Loucy (cell line): ENCODE data around the gene SLC17A8.

ENCODE experiments used
- H2AFZ ChIP-seq: fragments of 200-600 bp; sonication (generic); 2 replicates; pipeline ENCODE4 v1.6.0; 2016; ENCODE audit warnings: antibody characterized with exemption, mild to moderate bottlenecking, low read length, moderate library complexity
- H3F3A ChIP-seq: fragments of 200-600 bp; 2 replicates; pipeline ENCODE4 v1.6.0; 2016; ENCODE audit warnings: antibody characterized with exemption, low read depth, mild to moderate bottlenecking
- H3K27me3 ChIP-seq: fragments of 200-600 bp; sonication (generic); 2 replicates; pipeline ENCODE4 v1.6.1; 2014; ENCODE audit warnings: low read length, mild to moderate bottlenecking; ENCODE audit not compliant: insufficient read depth, poor library complexity, severe bottlenecking
- H3K36me3 ChIP-seq: fragments of 200-600 bp; sonication (generic); 2 replicates; pipeline ENCODE4 v1.6.1; 2016; ENCODE audit warnings: low read length; ENCODE audit not compliant: insufficient read depth
- H3K4me1 ChIP-seq: fragments of 200-600 bp; sonication (generic); 2 replicates; pipeline ENCODE4 v1.5.1; 2014; ENCODE audit warnings: low read length, mild to moderate bottlenecking; ENCODE audit not compliant: insufficient read depth, poor library complexity, severe bottlenecking
- H3K4me2 ChIP-seq: fragments of 200-600 bp; sonication (generic); 2 replicates; pipeline ENCODE4 v1.6.0; 2014; ENCODE audit warnings: antibody characterized with exemption, low read length, low read depth, mild to moderate bottlenecking; ENCODE audit not compliant: poor library complexity, severe bottlenecking
- H3K4me3 ChIP-seq: fragments of 200-600 bp; sonication (generic); 2 replicates; pipeline ENCODE4 v1.5.1; 2014; ENCODE audit warnings: low read length, mild to moderate bottlenecking, mixed read lengths; ENCODE audit not compliant: poor library complexity, severe bottlenecking
- H3K79me2 ChIP-seq: fragments of 200-600 bp; sonication (generic); 2 replicates; pipeline ENCODE4 v1.6.1; 2014; ENCODE audit warnings: low read length; ENCODE audit not compliant: insufficient read depth
- H3K9ac ChIP-seq: fragments of 200-600 bp; sonication (generic); 2 replicates; pipeline ENCODE4 v1.6.0; 2014; ENCODE audit warnings: mild to moderate bottlenecking, low read depth, low read length, moderate library complexity; ENCODE audit not compliant: poor library complexity, severe bottlenecking
- H3K9me2 ChIP-seq: fragments of 200-600 bp; sonication (generic); replicated peaks from 2 replicates; pipeline ENCODE4 v1.6.1; 2016; ENCODE audit warnings: low read depth, low read length, mixed read lengths
- H3K9me3 ChIP-seq: fragments of 200-600 bp; sonication (generic); 2 replicates; pipeline ENCODE4 v1.6.1; 2014; ENCODE audit warnings: mild to moderate bottlenecking, antibody characterized with exemption, low read length, low read depth; ENCODE audit not compliant: insufficient read depth
- H4K20me1 ChIP-seq: fragments of 200-600 bp; sonication (generic); 2 replicates; pipeline ENCODE4 v1.6.0; 2014; ENCODE audit warnings: antibody characterized with exemption, low read length, mild to moderate bottlenecking; ENCODE audit not compliant: insufficient read depth, poor library complexity, severe bottlenecking
- CTCF ChIP-seq: fragments of 200-600 bp; sonication (generic); conservative IDR thresholded peaks from 2 replicates; pipeline ENCODE4 v1.5.1; 2014; ENCODE audit warnings: mild to moderate bottlenecking, antibody characterized with exemption, low read length
- EZH2phosphoT487 ChIP-seq: fragments of 200-600 bp; IDR thresholded peaks from 2 replicates; pipeline ENCODE4 v1.6.1; 2018; ENCODE audit warnings: antibody characterized with exemption, mild to moderate bottlenecking, moderate library complexity, borderline replicate concordance

Gene SLC17A8

GRCh38 chr12:100434177-100434576, 77.3 kb downstream of the SLC17A8 start:
- no peaks in the 10 kb centered on the region for H3K27me3 ChIP-seq
- H3K9ac ChIP-seq = no peak overlapping the region
- TF ChIP-seq CTCF (no peak), EZH2phosphoT487 (no peak)
- no peaks in the 10 kb centered on the region for H3K9me3 ChIP-seq
- no peaks in the 10 kb centered on the region for H3F3A ChIP-seq
- H4K20me1 ChIP-seq = no peaks in the 10 kb centered on the region
- H3K4me3 ChIP-seq = no peak overlapping the region
- no peaks in the 10 kb centered on the region for H3K9me2 ChIP-seq
- no peaks in the 10 kb centered on the region for H3K79me2 ChIP-seq
- no peaks in the 10 kb centered on the region for H3K4me1 ChIP-seq
- no peak overlapping the region for H2AFZ ChIP-seq
- no peak overlapping the region for H3K4me2 ChIP-seq
- H3K36me3 ChIP-seq = no peaks in the 10 kb centered on the region

- Histone ChIP-seq H4K20me1 (no peaks in the 10 kb centered on the region), H2AFZ (no peak overlapping the region), H3K79me2 (no peaks in the 10 kb centered on the region), H3K9me2 (no peaks in the 10 kb centered on the region), H3K4me3 (no peak overlapping the region), H3K4me2 (no peak overlapping the region), H3K4me1 (no peaks in the 10 kb centered on the region), H3K36me3 (no peaks in the 10 kb centered on the region), H3K27me3 (no peaks in the 10 kb centered on the region), H3F3A (no peaks in the 10 kb centered on the region), H3K9me3 (no peaks in the 10 kb centered on the region), H3K9ac (no peak overlapping the region)
- TF ChIP-seq CTCF (no peak), EZH2phosphoT487 (no peak)
Observed at GRCh38 chr12:100435957-100436356, 79.1 kb downstream of the SLC17A8 start.

GRCh38 chr12:100437038-100437841, 80.4 kb downstream of the SLC17A8 start:
- H3K4me3 ChIP-seq = no peak overlapping the region
- TF ChIP-seq CTCF = no peak
- no peaks in the 10 kb centered on the region for H3K9me3 ChIP-seq
- H2AFZ ChIP-seq = no peak overlapping the region
- H3K4me2 ChIP-seq = no peak overlapping the region
- H3K9me2 ChIP-seq = no peaks in the 10 kb centered on the region
- no peaks in the 10 kb centered on the region for H4K20me1 ChIP-seq
- no peaks in the 10 kb centered on the region for H3F3A ChIP-seq
- H3K36me3 ChIP-seq = no peaks in the 10 kb centered on the region
- no peaks in the 10 kb centered on the region for H3K27me3 ChIP-seq
- H3K9ac ChIP-seq = no peak overlapping the region
- no peaks in the 10 kb centered on the region for H3K79me2 ChIP-seq
- no peaks in the 10 kb centered on the region for H3K4me1 ChIP-seq
